GM10266 (cell line): ENCODE results near the gene EXOC4.

Experiments used
- DNase-seq: peaks from one replicate; pipeline ENCODE4 v3.0.0; 2012; ENCODE audit errors: extremely low spot score
- CTCF ChIP-seq: IDR thresholded peaks from 2 replicates; pipeline ENCODE4 v1.5.1; 2012; ENCODE audit warnings: mild to moderate bottlenecking, low read depth; ENCODE audit not compliant: control insufficient read depth, insufficient read depth; ENCODE audit errors: missing control alignments

Gene EXOC4

DNA sequence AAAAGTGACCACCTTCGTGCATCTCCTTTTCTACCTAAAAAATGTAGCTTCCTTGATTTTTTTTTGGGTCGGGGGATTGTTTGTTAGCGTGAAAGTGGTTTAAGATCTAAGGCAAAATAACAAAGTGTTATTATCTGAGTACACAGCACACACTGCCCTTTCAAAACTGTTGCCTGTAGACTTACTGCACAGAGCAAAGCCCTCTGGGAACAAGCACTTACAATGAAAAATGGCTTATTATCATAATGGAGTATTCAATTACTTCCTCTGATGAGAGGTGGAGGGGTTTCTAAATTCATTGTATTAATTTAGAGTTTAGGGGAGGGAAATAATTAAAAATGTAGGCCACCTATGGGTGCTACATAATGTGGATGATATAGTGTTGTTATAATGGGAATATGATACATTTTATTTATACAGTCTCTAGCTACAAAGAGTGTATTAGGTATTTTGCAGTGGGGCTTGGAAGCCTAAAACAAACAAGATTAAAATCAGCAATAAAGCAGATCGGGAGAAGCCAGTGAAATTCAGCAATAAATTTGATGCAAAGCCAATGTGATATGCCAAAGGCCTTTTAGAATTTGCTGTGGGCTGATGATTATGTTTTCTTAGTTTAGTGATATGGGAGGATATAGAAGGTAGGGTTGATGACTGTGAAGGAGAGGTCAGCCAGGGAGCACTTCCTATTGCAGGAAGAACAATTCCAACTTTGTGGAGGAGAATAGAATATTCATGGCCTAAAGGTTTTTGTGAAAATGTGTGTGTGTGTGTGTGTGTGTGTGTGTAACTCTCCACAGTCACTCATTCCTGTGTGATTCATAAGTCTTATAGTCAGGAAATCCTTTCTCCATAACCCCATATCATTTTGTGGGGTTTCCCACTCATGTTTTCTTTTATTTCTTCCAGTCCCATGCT, 17.7 kb upstream of the EXOC4 start:
- DNase-seq: no peak
- no peak for TF ChIP-seq CTCF

- DNase-seq: no peak
- TF ChIP-seq CTCF: no peak
These were observed 15.3 kb upstream of the EXOC4 start for GRCh38 chr7:133237545-133237944.

GRCh38 chr7:133240302-133240701, 12.6 kb upstream of the EXOC4 start:
- no peak for DNase-seq
- no peak for TF ChIP-seq CTCF

DNA sequence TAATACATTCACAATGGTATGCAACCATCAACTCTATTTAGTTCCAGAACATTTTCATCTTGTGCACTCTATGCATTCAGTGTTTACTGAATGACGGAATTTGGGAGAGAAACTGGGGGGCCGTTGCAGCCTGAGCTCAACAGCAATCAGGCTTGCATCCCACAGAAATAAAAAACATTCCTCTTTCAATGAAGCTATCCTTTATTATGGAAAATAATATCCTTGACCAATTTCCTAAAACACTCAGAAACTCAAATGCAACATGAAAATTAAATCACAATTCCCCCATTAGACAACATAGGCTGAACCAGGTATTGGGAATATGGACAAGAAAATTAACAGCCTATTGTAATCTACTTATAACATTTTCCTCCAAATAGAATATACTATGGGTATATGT, 6.3 kb upstream of the EXOC4 start:
- DNase-seq: no peak
- no peak for TF ChIP-seq CTCF

DNA sequence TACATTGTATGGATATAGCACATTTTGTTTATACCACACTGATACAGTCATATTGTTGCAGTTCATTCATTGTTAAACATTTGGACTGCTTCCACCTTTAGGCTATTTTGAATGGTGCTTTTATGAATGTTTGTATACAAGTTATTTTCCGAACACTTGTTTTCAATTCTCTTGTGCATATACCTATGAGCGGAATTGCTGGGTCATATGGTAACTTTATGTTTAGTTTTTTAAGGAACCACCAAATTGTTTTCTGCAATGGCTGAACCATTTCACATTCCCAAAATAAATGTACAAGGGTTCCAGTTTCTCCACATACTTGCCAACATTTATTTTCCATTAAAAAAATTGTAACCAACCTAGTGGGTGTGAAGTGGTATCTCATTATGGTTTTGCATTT, 4.0 kb upstream of the EXOC4 start:
- no peak for DNase-seq
- no peak for TF ChIP-seq CTCF

DNA sequence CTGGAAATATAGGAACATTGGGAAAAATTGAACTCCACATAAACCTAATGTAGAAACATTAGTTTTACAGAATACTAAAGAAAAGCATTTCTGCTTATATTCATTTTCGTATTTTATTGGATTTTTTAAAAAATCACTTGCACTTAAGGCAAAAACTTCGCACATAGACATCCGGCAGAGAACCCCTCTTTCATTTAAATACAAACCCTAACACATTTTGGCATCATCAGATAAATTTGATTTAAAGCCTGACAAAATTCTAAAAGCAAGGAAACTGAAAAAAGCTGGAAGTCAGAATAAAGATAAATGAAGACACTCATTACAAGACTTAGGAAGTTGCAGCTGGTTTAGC, 396 bp upstream of the EXOC4 start:
- TF ChIP-seq CTCF: no peak
- DNase-seq: no peak

GRCh38 chr7:133253519-133253875, 619 bp downstream of the EXOC4 start:
- TF ChIP-seq CTCF: no peak
- no peak for DNase-seq
